ENCODE results near the gene HMHB1. TPM values are rescaled to one million over a fixed set of nuclear protein-coding genes. Genes with fewer than 3 reads are reported as not detected.

The HMHB1 gene
- total RNA-seq, 1 donor from 2014 or later = not detected

DNA sequence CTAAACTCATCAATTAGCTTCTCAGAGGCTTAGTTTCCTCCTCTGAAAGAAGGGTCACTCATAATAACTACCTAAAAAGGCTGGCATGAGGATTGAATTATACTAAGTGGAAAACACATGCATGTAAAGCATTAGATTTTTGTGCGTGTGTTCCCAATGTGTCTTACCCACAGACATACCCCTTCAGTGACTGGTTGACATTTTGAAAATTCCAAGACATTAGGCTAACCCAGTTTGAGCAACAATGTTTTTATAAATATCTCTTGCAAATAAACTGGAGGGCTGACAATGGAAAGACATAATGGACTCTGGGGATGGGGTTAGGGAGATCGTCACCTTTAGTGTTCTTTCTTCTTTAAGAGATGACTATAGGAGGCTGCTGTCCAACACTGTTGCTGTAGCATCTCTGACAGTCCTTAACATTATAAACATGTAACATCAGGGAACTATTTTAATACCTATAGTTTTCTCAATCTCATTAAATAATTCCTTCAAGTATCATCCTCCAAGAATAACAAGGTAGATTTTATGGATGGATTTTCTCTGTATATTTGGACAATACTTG is 24.3 kb downstream of the HMHB1 start:
- Histone ChIP-seq H3K4me1 (no peaks in the 10 kb centered on the region), H3K27me3 (ENCODE audit: low read depth) (no peaks in the 10 kb centered on the region), H3K27ac (no peak overlapping the region), H3K4me3 (no peak overlapping the region), H3K36me3 (no peaks in the 10 kb centered on the region), H3K9me3 (no peaks in the 10 kb centered on the region)
- TF ChIP-seq, protein P1, sequence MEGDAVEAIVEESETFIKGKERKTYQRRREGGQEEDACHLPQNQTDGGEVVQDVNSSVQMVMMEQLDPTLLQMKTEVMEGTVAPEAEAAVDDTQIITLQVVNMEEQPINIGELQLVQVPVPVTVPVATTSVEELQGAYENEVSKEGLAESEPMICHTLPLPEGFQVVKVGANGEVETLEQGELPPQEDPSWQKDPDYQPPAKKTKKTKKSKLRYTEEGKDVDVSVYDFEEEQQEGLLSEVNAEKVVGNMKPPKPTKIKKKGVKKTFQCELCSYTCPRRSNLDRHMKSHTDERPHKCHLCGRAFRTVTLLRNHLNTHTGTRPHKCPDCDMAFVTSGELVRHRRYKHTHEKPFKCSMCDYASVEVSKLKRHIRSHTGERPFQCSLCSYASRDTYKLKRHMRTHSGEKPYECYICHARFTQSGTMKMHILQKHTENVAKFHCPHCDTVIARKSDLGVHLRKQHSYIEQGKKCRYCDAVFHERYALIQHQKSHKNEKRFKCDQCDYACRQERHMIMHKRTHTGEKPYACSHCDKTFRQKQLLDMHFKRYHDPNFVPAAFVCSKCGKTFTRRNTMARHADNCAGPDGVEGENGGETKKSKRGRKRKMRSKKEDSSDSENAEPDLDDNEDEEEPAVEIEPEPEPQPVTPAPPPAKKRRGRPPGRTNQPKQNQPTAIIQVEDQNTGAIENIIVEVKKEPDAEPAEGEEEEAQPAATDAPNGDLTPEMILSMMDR (IDR thresholded peaks at IDR 0.05) = no peak
- ATAC-seq = no peak
- DNase-seq = no peak
- intact Hi-C loops (cut with DNase I) = no loop called here

DNA sequence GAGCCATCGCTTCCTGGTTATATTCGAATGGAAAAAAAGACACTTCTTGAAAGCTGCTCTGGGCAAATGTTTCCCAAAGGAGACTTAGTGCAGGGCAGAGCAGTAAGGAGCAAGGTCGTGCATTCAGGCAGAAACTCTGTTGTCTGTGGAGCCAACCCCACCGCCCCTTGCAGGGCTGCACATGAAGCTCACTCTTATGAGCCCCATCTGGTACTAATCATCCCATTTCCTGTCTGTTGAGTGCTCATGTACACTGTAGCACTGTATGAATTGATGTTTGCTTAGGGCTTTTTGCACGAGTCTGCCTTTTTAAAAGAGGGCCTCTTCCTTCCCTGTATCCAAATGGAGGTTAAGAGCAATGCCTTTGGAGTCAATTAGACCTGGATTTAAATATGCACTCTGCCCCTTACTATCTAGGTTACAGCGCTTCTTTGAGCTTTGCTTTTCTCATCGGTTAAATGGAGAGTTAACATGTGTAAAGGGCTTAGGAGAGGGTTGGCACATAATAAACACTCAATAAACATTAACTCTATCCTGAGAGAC is 25.4 kb downstream of the HMHB1 start:
- Histone ChIP-seq H3K27me3 (ENCODE audit: low read depth) (peaks cover 2% of the 10 kb centered on the region), H3K27ac (no peak overlapping the region), H3K9me3 (no peaks in the 10 kb centered on the region), H3K4me3 (no peak overlapping the region), H3K4me1 (no peaks in the 10 kb centered on the region), H3K36me3 (no peaks in the 10 kb centered on the region)
- ATAC-seq (no peak), DNase-seq (no peak)
- TF ChIP-seq, protein P1 (IDR thresholded peaks at IDR 0.05) = no peak
- intact Hi-C loops (cut with DNase I) = no loop called here

DNA sequence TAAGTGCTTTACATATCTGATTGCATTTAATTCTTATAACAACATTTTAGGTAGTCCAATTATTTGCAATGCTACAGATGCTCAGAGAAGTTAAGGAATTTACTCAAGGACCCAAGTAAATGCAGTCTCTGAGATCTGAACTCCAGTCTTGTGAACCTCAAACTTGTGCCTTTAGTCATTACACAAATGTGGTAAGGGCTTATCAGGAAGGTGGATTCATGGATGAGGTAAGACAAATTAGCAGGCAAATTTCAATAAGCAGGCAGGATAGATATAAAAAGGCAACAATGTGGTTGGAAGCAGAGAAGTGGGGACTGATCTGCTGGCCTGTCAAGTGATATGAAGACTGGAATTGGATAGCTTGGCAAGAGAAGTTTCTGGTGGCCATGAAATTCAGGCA is 29.5 kb downstream of the HMHB1 start:
- H3K4me3 ChIP-seq = no peak overlapping the region
- DNase-seq (no peak), ATAC-seq (no peak)
- peaks cover 6% of the 10 kb centered on the region for H3K27me3 ChIP-seq (ENCODE audit: low read depth)
- intact Hi-C loops (cut with DNase I) = no loop called here
- no peaks in the 10 kb centered on the region for H3K4me1 ChIP-seq
- TF ChIP-seq, protein P1 (IDR thresholded peaks at IDR 0.05) = no peak
- no peak overlapping the region for H3K27ac ChIP-seq
- H3K36me3 ChIP-seq = no peaks in the 10 kb centered on the region
- no peaks in the 10 kb centered on the region for H3K9me3 ChIP-seq

DNA sequence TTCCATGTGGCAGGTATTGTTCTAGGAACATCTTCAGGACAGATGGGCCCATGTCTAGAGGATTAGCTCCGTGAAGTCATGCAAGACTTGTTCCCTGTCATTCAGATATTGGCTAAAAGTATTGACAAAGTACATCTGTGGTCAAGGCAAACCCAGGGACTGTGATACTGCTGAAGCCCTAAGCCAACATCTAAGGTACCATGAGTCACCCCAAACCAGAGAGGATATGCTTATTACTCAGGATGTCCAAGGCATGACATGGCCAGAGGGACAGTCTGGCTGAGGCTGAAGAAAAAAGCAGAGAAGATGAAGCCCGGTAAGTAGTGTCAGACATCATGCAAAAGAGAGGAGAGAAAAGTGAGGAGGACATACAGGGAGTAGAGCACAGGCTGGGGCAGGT is 31.0 kb downstream of the HMHB1 start:
- DNase-seq = no peak
- no peak overlapping the region for H3K27ac ChIP-seq
- H3K4me3 ChIP-seq = no peak overlapping the region
- H3K36me3 ChIP-seq = no peaks in the 10 kb centered on the region
- TF ChIP-seq, protein P1 (IDR thresholded peaks at IDR 0.05) = no peak
- ATAC-seq = no peak
- no peaks in the 10 kb centered on the region for H3K4me1 ChIP-seq
- intact Hi-C loops (cut with DNase I) = no loop called here
- H3K27me3 ChIP-seq (ENCODE audit: low read depth) = peaks cover 6% of the 10 kb centered on the region
- no peaks in the 10 kb centered on the region for H3K9me3 ChIP-seq

DNA sequence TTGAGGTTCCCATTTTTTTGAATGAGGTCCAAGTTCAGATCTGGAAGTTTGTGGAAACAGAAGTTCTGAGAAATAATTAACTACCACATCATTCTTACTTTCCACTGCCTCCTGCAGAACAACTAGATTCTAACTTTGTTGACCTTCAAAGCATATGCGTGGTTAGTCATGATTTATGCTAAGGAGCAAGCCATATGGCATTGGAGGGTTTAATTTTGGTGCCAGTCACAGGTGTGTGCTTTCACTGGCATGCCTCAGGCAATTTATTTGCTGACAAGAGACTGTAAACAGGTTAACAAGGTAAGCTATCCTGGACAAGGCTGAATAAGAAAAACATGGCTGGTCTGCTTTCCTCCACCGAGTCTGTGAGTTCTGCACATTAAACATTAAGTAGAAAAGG is 31.5 kb downstream of the HMHB1 start:
- DNase-seq (no peak), ATAC-seq (no peak)
- Histone ChIP-seq H3K27me3 (ENCODE audit: low read depth) (peaks cover 6% of the 10 kb centered on the region), H3K27ac (no peak overlapping the region), H3K36me3 (no peaks in the 10 kb centered on the region), H3K4me1 (no peaks in the 10 kb centered on the region), H3K4me3 (no peak overlapping the region), H3K9me3 (no peaks in the 10 kb centered on the region)
- intact Hi-C loops (cut with DNase I) = no loop called here
- TF ChIP-seq, protein P1 (IDR thresholded peaks at IDR 0.05) = no peak
